HepG2 (cell line): ENCODE data around the gene SALL2. TPM values are rescaled to one million over a fixed set of nuclear protein-coding genes. Genes with fewer than 3 reads are reported as not detected.

Experiments used
- ATAC-seq: fragments of 200-7000 bp; cut with Tn5 transposase; 3 replicates; pipeline ENCODE4 v1.9.1; 2020; ENCODE audit warnings: mild to moderate bottlenecking, moderate library complexity
- BruUV-seq: library from RNA; stranded (reverse); fragments of 400-500 nt; replicated peaks from 2 replicates; lab custom pipeline; 2021; lab: Mats Ljungman, UMichigan
- CTCF ChIA-PET: fragments of 300-600 bp; formaldehyde crosslinking; extraction: SDS; loops from one replicate; lab custom pipeline; 2021; ENCODE audit warnings: low total read pairs, inconsistent platforms, low intra/inter-chr PET ratio; lab: Yijun Ruan, JAX
- POLR2A ChIA-PET: fragments of 350-600 bp; sonication (Branson Sonifier 250); formaldehyde crosslinking; loops from one replicate; lab custom pipeline; 2020; ENCODE audit warnings: antibody characterized with exemption, inconsistent platforms; lab: Yijun Ruan, JAX
- DNase-seq: peaks from one replicate; pipeline ENCODE4 v3.0.0-alpha.2; 2015; ENCODE audit warnings: low spot score
- FAIRE-seq: peaks from 3 replicates; lab custom pipeline; 2011; peaks lifted over from hg19 to GRCh38; lab: Jason Lieb, UNC
- H2AFZ ChIP-seq: one replicate; pipeline ENCODE4 v1.6.1; 2011; ENCODE audit warnings: low read length, inconsistent platforms
- H3K27ac ChIP-seq: fragments of 300-600 bp; 3 replicates; pipeline ENCODE4 v1.8.0; 2011; ENCODE audit warnings: mixed run types, mild to moderate bottlenecking, mixed read lengths, low read length, inconsistent platforms; ENCODE audit not compliant: insufficient read depth; ENCODE audit errors: extremely low read length
- H3K27me3 ChIP-seq, 2 experiments: fragments of 200-600 bp in 1 of 2; 2 replicates in 1 of 2; 3 replicates in 1 of 2; pipeline versions ENCODE4 v1.6.0 to v1.8.0; 2011; ENCODE audit warnings: low read length in 2 of 2, mild to moderate bottlenecking in 2 of 2, moderate library complexity in 2 of 2, inconsistent platforms in 1 of 2; ENCODE audit not compliant: insufficient read depth in 2 of 2, control insufficient read depth in 1 of 2
- H3K36me3 ChIP-seq, 2 experiments: fragments of 200-600 bp in 1 of 2; replicated peaks in 1 of 2; 2 replicates in 1 of 2; 3 replicates in 1 of 2; pipeline versions ENCODE4 v1.5.1 to v1.8.0; 2011; ENCODE audit warnings: low read length in 2 of 2, inconsistent platforms in 1 of 2; ENCODE audit not compliant: insufficient read depth in 2 of 2, control insufficient read depth in 1 of 2
- H3K4me1 ChIP-seq: 2 replicates; pipeline ENCODE4 v1.5.1; 2012; ENCODE audit warnings: low read length, inconsistent platforms; ENCODE audit not compliant: insufficient read depth
- H3K4me2 ChIP-seq: 2 replicates; pipeline ENCODE4 v1.6.0; 2011; ENCODE audit warnings: low read depth, low read length, inconsistent platforms
- H3K4me3 ChIP-seq, 3 experiments: fragments of 200-600 bp in 1 of 3; sonication (generic), shearing (Covaris generic) in 1 of 3; replicated peaks in 1 of 3; 2 replicates each; pipeline ENCODE4 v1.5.1; 2011 to 2016; ENCODE audit warnings: low read length in 3 of 3, inconsistent platforms in 2 of 3, low read depth in 2 of 3, mild to moderate bottlenecking in 2 of 3, control low read depth in 1 of 3, mixed read lengths in 1 of 3; ENCODE audit not compliant: insufficient read depth in 1 of 3
- H3K79me2 ChIP-seq: one replicate; pipeline ENCODE4 v1.6.1; 2011; ENCODE audit warnings: low read length, inconsistent platforms; ENCODE audit not compliant: insufficient read depth
- H3K9ac ChIP-seq: 2 replicates; pipeline ENCODE4 v1.6.0; 2011; ENCODE audit warnings: mild to moderate bottlenecking, low read depth, low read length, inconsistent platforms; ENCODE audit not compliant: insufficient read depth
- H3K9me3 ChIP-seq: 2 replicates; pipeline ENCODE4 v1.5.1; 2012; ENCODE audit warnings: mild to moderate bottlenecking, low read length
- H4K20me1 ChIP-seq: 2 replicates; pipeline ENCODE4 v1.6.0; 2011; ENCODE audit warnings: inconsistent platforms, mild to moderate bottlenecking, low read length, moderate library complexity; ENCODE audit not compliant: insufficient read depth
- CHD4 ChIP-seq: fragments of 200-600 bp; sonication (generic); IDR thresholded peaks from 2 replicates; pipeline ENCODE4 v1.7.0; 2017; ENCODE audit warnings: mild to moderate bottlenecking, low read length, borderline replicate concordance
- E2F1 ChIP-seq: sonication (generic); formaldehyde crosslinking; IDR thresholded peaks from 2 replicates; pipeline ENCODE4 v1.5.0; 2020; ENCODE audit warnings: missing genetic modification reagents
- FLYWCH1 ChIP-seq: sonication (generic); formaldehyde crosslinking; IDR thresholded peaks from 2 replicates; pipeline ENCODE4 v1.8.1; 2023; ENCODE audit warnings: mild to moderate bottlenecking, missing genetic modification reagents
- HNF1B ChIP-seq: sonication (generic); formaldehyde crosslinking; IDR thresholded peaks from 2 replicates; pipeline ENCODE4 v1.5.1; 2020; ENCODE audit warnings: mild to moderate bottlenecking, moderate library complexity, missing genetic modification reagents
- NFE2L1 ChIP-seq: sonication (generic); formaldehyde crosslinking; IDR thresholded peaks from 2 replicates; pipeline ENCODE4 v1.4.0; 2020; ENCODE audit warnings: missing genetic modification reagents, mild to moderate bottlenecking, borderline replicate concordance
- PHF21A ChIP-seq: sonication (generic); formaldehyde crosslinking; IDR thresholded peaks from 2 replicates; pipeline ENCODE4 v1.5.0; 2020; ENCODE audit warnings: mild to moderate bottlenecking, missing genetic modification reagents
- RARA ChIP-seq: IDR thresholded peaks from 2 replicates; pipeline ENCODE4 v1.6.1; 2016; ENCODE audit warnings: missing genetic modification reagents, missing compliant biosample characterization
- RFX5 ChIP-seq: IDR thresholded peaks from 2 replicates; pipeline ENCODE4 v1.6.1; 2011; ENCODE audit warnings: low read depth, low read length, improper control_type of control experiment
- SALL2 ChIP-seq: sonication (generic); formaldehyde crosslinking; IDR thresholded peaks from 2 replicates; pipeline ENCODE4 v1.8.1; 2023; ENCODE audit warnings: mild to moderate bottlenecking, missing genetic modification reagents, inconsistent platforms
- SRSF4 ChIP-seq: fragments of 200-400 bp; formaldehyde crosslinking; IDR thresholded peaks from one replicate; pipeline ENCODE4 v1.6.1; 2018; ENCODE audit warnings: mild to moderate bottlenecking, low read depth, low read length, moderate library complexity; ENCODE audit not compliant: poor library complexity, severe bottlenecking
- ZKSCAN1 ChIP-seq: fragments of 150-350 bp; IDR thresholded peaks from 2 replicates; pipeline ENCODE4 v1.6.1; 2014; ENCODE audit warnings: low read length
- ZNF256 ChIP-seq: sonication (generic); formaldehyde crosslinking; conservative IDR thresholded peaks from 2 replicates; pipeline ENCODE4 v1.4.0; 2020; ENCODE audit warnings: missing genetic modification reagents
- ZNF44 ChIP-seq: sonication (generic); formaldehyde crosslinking; IDR thresholded peaks from 2 replicates; pipeline ENCODE4 v1.5.1; 2020; ENCODE audit warnings: mild to moderate bottlenecking, missing genetic modification reagents
- ZNF850 ChIP-seq: sonication (generic); formaldehyde crosslinking; conservative IDR thresholded peaks from 2 replicates; pipeline ENCODE4 v1.9.0; 2021; ENCODE audit warnings: mild to moderate bottlenecking, missing genetic modification reagents
- ZSCAN22 ChIP-seq: sonication (generic); formaldehyde crosslinking; IDR thresholded peaks from 2 replicates; pipeline ENCODE4 v1.4.0; 2020; ENCODE audit warnings: mild to moderate bottlenecking, missing genetic modification reagents
- ZSCAN31 ChIP-seq: sonication (generic); formaldehyde crosslinking; IDR thresholded peaks from 2 replicates; pipeline ENCODE4 v1.5.0; 2020; ENCODE audit warnings: low read depth, mild to moderate bottlenecking, missing genetic modification reagents
- WGBS: methylation state at CpG from one replicate; pipeline ENCODE4 v1.1.6; 2017; ENCODE audit warnings: low lambda C conversion rate; 5-methylcytosine and 5-hydroxymethylcytosine counted together
- in situ Hi-C: cut with HindIII; loops from 2 replicates; pipeline ENCODE4 v1.10.0; 2017; ENCODE audit warnings: low pct_unique_long_range_greater_than_20kb; ENCODE audit not compliant: extremely low pct_ligation_motif_present
- intact Hi-C: fragments of 100-400 bp; cut with micrococcal nuclease; formaldehyde crosslinking; loops from one replicate; pipeline ENCODE4 v1.10.0; 2022; ENCODE audit not compliant: unreplicated experiment
- polyA plus RNA-seq, 8 experiments: library from polyadenylated mRNA; depleted of rRNA in 3 of 8; stranded (reverse) in 7 of 8; unstranded in 1 of 8; fragments of >200 nt; fragmentation: Illumina TruSeq in 4 of 8; extraction: Trizol in 4 of 8; gene quantifications; 2 replicates each; pipeline versions ENCODE4 v1.2.1 to v1.2.3, GENCODE V29; 2011 to 2016; ENCODE audit warnings: low read depth in 4 of 8, missing spikeins in 1 of 8, mixed read lengths in 1 of 8; ENCODE audit not compliant: insufficient read depth in 1 of 8
- total RNA-seq, 5 experiments: library from RNA; depleted of rRNA; stranded (reverse); fragments of >200 nt; fragmentation: Illumina TruSeq; extraction: Trizol; gene quantifications; 2 replicates each; pipeline ENCODE4 v1.2.3, GENCODE V29; 2016; ENCODE audit warnings: low read depth in 1 of 5

The SALL2 gene
- total and polyA plus RNA-seq, 2 of the 13 experiments (the other 11 are each of a cell fraction or from before 2014, with no cell fraction given) = 4.9 to 5.8 TPM

DNA sequence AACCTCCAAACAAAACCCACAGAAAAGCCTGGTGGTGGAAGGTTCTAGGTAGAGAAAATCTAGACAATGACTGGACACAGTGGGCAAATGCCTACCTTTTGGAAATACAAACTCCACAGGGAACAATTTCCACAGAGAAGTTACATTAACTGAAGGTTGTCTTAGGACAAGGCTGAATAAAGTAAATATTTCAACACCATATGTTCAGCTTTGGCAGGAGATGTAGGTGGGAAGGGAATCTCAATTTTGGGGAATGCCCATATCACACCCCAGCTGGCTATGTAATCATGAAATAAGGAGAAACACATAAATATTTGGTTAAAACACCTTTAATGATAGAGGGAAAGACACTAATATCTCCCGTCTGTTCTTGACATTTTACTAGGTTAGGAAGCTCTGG lies 5.4 kb downstream of the SALL2 start (continued):
- TF ChIP-seq ZSCAN22 (CRISPR knock-in tag) (no peak), ZKSCAN1 (no peak)

DNA sequence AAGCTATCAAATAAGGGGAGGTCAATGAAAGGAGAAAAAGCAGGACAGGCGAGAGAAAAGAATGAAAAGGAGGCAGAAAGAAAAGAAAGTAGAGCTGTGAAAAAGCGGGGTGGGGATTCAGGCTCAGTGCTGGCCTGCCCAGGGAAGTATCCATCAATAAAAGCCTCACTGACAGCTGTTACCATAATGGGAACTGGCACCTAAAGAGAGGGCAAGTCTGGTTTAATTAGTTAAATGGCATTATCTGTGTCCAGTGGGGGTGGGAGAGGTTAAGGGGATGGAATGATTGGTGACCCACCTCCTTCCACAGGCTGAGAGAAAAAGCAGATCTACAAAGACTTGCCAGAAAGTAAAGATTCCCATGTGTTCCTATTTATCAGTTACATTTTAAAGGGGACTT lies 7.4 kb downstream of the SALL2 start:
- H3K4me1 ChIP-seq = peaks cover 28% of the 10 kb centered on the region
- POLR2A ChIA-PET = no interaction called here
- no peaks in the 10 kb centered on the region for H4K20me1 ChIP-seq
- H3K9me3 ChIP-seq = no peaks in the 10 kb centered on the region
- H2AFZ ChIP-seq = no peak overlapping the region
- no peak overlapping the region for H3K4me2 ChIP-seq
- TF ChIP-seq SALL2 (CRISPR knock-in tag) (no peak), ZNF850 (CRISPR knock-in tag) (no peak), NFE2L1 (CRISPR knock-in tag) (no peak), CHD4 (no peak), E2F1 (no peak), ZNF256 (CRISPR knock-in tag) (no peak), PHF21A (CRISPR knock-in tag) (no peak), ZNF44 (CRISPR knock-in tag) (no peak), SRSF4 (no peak), RFX5 (no peak), ZSCAN31 (CRISPR knock-in tag) (no peak), RARA (CRISPR knock-in tag) (no peak), FLYWCH1 (no peak), HNF1B (CRISPR knock-in tag) (no peak)
- DNase-seq (no peak), ATAC-seq (no peak), FAIRE-seq (no peak)
- CTCF ChIA-PET = no interaction called here
- 82% methylated on average over 2 of the region's 2 CpGs for WGBS
- H3K79me2 ChIP-seq = no peaks in the 10 kb centered on the region
- H3K27ac ChIP-seq = no peak overlapping the region
- no peaks in the 10 kb centered on the region for H3K27me3 ChIP-seq
- in situ Hi-C loops (no loop called here), intact Hi-C loops (no loop called here)
- no peak overlapping the region for H3K9ac ChIP-seq
- no TSS peak for BruUV-seq
- no peak overlapping the region for H3K4me3 ChIP-seq
- no peaks in the 10 kb centered on the region for H3K36me3 ChIP-seq
